Small intestine (tissue), 7 donors: ENCODE data around the gene LYRM4. TPM values are rescaled to one million over a fixed set of nuclear protein-coding genes. Genes with fewer than 3 reads are reported as not detected.

Experiments
- DNase-seq, 2 donors: peaks; one replicate each; pipeline versions ENCODE4 v3.0.0 to v3.0.0-alpha.2; 2013
- FAIRE-seq: peaks from 2 replicates; lab custom pipeline; 2012; peaks lifted over from hg19 to GRCh38; lab: Jason Lieb, UNC
- H3K27ac ChIP-seq, 3 donors: one replicate each; pipeline ENCODE4 v1.5.1; 2013; ENCODE audit warnings: low read length in 2 of 3, mild to moderate bottlenecking in 2 of 3, control low read depth in 1 of 3, inconsistent platforms in 1 of 3, low read depth in 1 of 3, moderate library complexity in 1 of 3
- H3K27me3 ChIP-seq, 3 donors: one replicate each; pipeline ENCODE4 v1.6.1; 2013; ENCODE audit warnings: low read length in 3 of 3, inconsistent platforms in 1 of 3; ENCODE audit not compliant: control insufficient read depth in 3 of 3, insufficient read depth in 3 of 3
- H3K36me3 ChIP-seq, 3 donors: one replicate each; pipeline ENCODE4 v1.6.1; 2013; ENCODE audit warnings: low read length in 3 of 3, inconsistent platforms in 1 of 3, low read depth in 1 of 3, mild to moderate bottlenecking in 1 of 3, moderate library complexity in 1 of 3; ENCODE audit not compliant: control insufficient read depth in 3 of 3, insufficient read depth in 2 of 3
- H3K4me1 ChIP-seq, 3 donors: one replicate each; pipeline ENCODE4 v1.6.1; 2013; ENCODE audit warnings: low read length in 2 of 3, inconsistent platforms in 1 of 3, low read depth in 1 of 3, mild to moderate bottlenecking in 1 of 3, moderate library complexity in 1 of 3; ENCODE audit not compliant: control insufficient read depth in 3 of 3, insufficient read depth in 2 of 3
- H3K4me3 ChIP-seq, 3 donors: one replicate each; pipeline ENCODE4 v1.5.1; 2013; ENCODE audit warnings: low read length in 3 of 3, control low read depth in 1 of 3, inconsistent platforms in 1 of 3, low read depth in 1 of 3, mild to moderate bottlenecking in 1 of 3, moderate library complexity in 1 of 3
- H3K9me3 ChIP-seq, 2 donors: one replicate each; pipeline ENCODE4 v1.6.1; 2013; ENCODE audit warnings: low read depth in 1 of 2, low read length in 1 of 2; ENCODE audit not compliant: control insufficient read depth in 2 of 2, insufficient read depth in 1 of 2
- WGBS, 3 donors: extraction: QIAGEN DNeasy Blood & Tissue Kit; methylation state at CpG; one replicate each; pipeline ENCODE4 v1.1.7; 2013; 5-methylcytosine and 5-hydroxymethylcytosine counted together
- polyA plus RNA-seq, 4 donors: library from polyadenylated mRNA; stranded (reverse) in 3 of 4; unstranded in 1 of 4; fragments of 200-250 nt in 3 of 4; fragments of 120-200 nt in 1 of 4; gene quantifications; one replicate each; pipeline versions ENCODE4 v1.2.1 to v1.2.3, GENCODE V29; 2013
- donor health status: healthy with polysubstance abuse.
- donor health status: control.
- donor health status: control.
- donor health status: Bipolar disorder and iron deficiency.
- donor health status: healthy.

The LYRM4 gene
- polyA plus RNA-seq, 4 donors = 6.5 to 20.5 (median 14.3) TPM

DNA sequence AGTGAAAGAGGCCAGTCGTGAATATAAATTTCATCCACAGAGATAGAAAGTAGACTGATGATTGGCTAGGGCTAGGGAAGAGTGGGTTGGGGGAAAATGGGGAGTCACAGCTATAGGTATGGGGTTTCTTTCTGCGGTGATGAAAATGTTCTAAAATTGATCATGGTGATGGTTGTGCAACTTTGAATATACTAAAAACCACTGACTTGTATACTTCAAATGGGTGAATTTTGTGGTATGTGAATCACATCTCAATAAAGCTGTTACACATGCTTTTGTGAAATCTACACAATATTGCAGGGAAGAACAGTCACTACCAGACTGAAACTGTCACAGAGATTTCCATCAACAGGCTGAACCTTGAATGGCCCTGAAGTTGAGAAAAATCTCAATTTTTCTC is 61.5 kb downstream of the LYRM4 start:
- no peaks in the 10 kb centered on the region for H3K4me1 ChIP-seq
- H3K4me3 ChIP-seq = no peak overlapping the region
- H3K27ac ChIP-seq = no peak overlapping the region
- WGBS, 3 donors = 81 to 96% (median 88%) methylated on average over 2 of the region's 2 CpGs
- FAIRE-seq (no peak), DNase-seq (no peak)
- H3K36me3 ChIP-seq = peaks cover 0 to 7% (median 0%) of the 10 kb centered on the region in 3 donors
- H3K27me3 ChIP-seq = no peaks in the 10 kb centered on the region
- no peaks in the 10 kb centered on the region for H3K9me3 ChIP-seq

DNA sequence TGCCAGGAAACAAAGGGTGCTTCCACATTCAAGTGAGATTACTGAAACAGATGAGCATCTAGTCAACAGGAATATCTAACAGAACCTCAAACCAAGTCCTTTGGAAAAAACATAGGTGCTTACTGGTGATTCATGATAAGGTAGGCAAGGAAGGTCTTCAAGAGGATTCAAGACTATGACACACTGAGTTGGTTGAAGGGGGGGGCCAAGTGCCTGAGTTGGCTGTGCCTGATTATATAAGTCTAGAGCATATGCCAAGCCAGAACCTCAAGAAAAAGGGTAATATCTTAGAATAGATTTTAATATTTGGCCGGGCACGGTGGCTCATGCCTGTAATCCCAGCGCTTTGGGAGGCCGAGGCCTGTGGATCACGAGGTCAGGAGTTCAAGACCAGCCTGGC is 63.7 kb downstream of the LYRM4 start:
- no peak overlapping the region for H3K4me3 ChIP-seq
- FAIRE-seq (no peak), DNase-seq (no peak)
- no peaks in the 10 kb centered on the region for H3K4me1 ChIP-seq
- WGBS, 3 donors = 96 to 97% (median 96%) methylated on average over 5 of the region's 5 CpGs
- no peak overlapping the region for H3K27ac ChIP-seq
- no peaks in the 10 kb centered on the region for H3K9me3 ChIP-seq
- peaks cover 0 to 7% (median 0%) of the 10 kb centered on the region in 3 donors for H3K36me3 ChIP-seq
- no peaks in the 10 kb centered on the region for H3K27me3 ChIP-seq

DNA sequence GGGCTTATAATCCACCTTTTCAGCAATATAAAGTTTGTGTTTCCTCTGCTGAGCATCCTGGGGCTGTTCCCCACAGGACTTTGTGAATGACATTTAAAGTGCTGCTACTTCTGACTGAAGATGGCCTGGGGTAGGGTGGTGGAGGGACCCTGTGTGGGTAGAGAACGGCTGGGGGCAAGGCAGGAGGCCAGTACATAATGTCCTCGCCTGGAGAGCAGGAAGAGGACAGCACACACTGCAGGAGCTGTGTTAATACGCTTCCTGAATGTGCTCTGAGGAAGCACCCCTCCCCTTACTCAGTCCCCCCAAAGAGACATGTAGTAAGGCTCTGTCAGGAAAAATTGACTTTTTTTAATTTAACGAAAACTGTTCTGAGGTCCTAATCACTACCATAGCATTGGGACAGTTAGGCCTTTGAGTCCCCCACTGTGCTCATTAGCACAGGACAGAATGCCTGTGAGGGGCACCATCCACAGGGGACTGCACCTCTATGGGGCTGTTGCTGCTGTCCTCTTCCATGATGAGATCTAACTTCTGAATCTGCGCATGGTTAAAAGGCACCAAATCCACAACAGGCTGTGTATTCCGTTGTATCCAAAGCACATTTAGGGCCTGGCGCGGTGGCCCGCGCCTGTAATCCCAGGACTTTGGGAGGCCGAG is 68.5 kb downstream of the LYRM4 start:
- H3K4me3 ChIP-seq = no peak overlapping the region
- H3K27ac ChIP-seq = no peak overlapping the region
- no peak for FAIRE-seq
- peaks cover 0 to 3% (median 0%) of the 10 kb centered on the region in 3 donors for H3K4me1 ChIP-seq
- WGBS, 3 donors = 93 to 97% (median 94%) methylated on average over 11 of the region's 11 CpGs
- no peak for DNase-seq
- H3K36me3 ChIP-seq = peaks cover 0 to 2% (median 0%) of the 10 kb centered on the region in 3 donors
- no peaks in the 10 kb centered on the region for H3K9me3 ChIP-seq
- no peaks in the 10 kb centered on the region for H3K27me3 ChIP-seq

DNA sequence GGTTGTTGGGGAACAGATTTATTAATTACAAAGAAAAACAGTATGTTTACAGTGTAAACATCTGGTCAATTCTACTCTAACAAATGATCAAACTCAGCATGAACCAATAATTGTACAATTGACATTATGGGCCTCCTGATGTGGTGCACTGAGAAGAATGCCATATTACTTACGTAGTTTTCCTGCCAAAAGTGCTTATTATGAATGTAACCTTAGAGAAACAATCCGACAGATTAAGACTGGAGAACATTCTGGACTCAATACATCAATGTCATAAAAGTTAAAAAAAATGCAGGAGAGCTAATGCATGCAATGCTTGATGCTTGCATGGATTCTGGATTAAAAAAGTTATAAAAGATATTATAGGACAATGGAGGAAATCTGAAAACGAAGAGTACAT is 69.0 kb downstream of the LYRM4 start:
- DNase-seq (no peak), FAIRE-seq (no peak)
- no peak overlapping the region for H3K4me3 ChIP-seq
- H3K27ac ChIP-seq = peak overlapping the region in 1 of 3 donors; percentile 62
- no peaks in the 10 kb centered on the region for H3K27me3 ChIP-seq
- peaks cover 0 to 2% (median 0%) of the 10 kb centered on the region in 3 donors for H3K36me3 ChIP-seq
- WGBS, 3 donors = 91 to 95% (median 94%) methylated on average over 3 of the region's 3 CpGs
- no peaks in the 10 kb centered on the region for H3K9me3 ChIP-seq
- peaks cover 0 to 3% (median 0%) of the 10 kb centered on the region in 3 donors for H3K4me1 ChIP-seq

DNA sequence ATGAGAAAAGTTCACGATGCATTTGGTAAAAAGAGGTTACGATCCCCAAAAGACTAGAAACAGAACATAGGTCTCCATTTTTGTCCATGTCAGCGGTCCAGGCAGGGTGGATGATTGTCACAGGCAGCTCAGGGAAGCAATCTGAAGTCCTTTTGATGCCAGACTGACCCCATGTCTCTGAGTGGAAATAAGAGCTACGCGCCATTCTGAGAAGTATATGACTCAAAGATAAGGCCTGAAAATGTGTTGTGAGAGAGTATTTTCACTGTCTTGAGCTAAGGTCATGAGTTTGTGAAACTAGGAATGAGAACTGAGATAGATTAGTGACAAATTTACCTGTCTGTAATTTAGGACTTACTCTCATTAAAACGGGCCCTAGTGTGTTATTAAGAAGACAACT is 69.5 kb downstream of the LYRM4 start:
- DNase-seq = peak in 1 of 2 donors; percentile 29
- 93 to 95% (median 94%) methylated on average over 6 of the region's 6 CpGs for WGBS, 3 donors
- H3K27me3 ChIP-seq = no peaks in the 10 kb centered on the region
- no peaks in the 10 kb centered on the region for H3K9me3 ChIP-seq
- no peak overlapping the region for H3K4me3 ChIP-seq
- FAIRE-seq = no peak
- H3K27ac ChIP-seq = peak overlapping the region in 1 of 3 donors; percentile 62
- H3K4me1 ChIP-seq = peaks cover 0 to 3% (median 0%) of the 10 kb centered on the region in 3 donors
- peaks cover 0 to 2% (median 0%) of the 10 kb centered on the region in 3 donors for H3K36me3 ChIP-seq

- DNase-seq (peak in 1 of 2 donors; percentile 64), FAIRE-seq (no peak)
- no peak overlapping the region for H3K4me3 ChIP-seq
- H3K4me1 ChIP-seq = peaks cover 0 to 3% (median 0%) of the 10 kb centered on the region in 3 donors
- no peaks in the 10 kb centered on the region for H3K27me3 ChIP-seq
- H3K36me3 ChIP-seq = no peaks in the 10 kb centered on the region
- peak overlapping the region in 1 of 3 donors; percentile 62 for H3K27ac ChIP-seq
- H3K9me3 ChIP-seq = no peaks in the 10 kb centered on the region
- 72 to 88% (median 72%) methylated on average over 3 of the region's 3 CpGs for WGBS, 3 donors
These were observed 70.2 kb downstream of the LYRM4 start for GRCh38 chr6:5190507-5190906.

- no peak overlapping the region for H3K27ac ChIP-seq
- no peak overlapping the region for H3K4me3 ChIP-seq
- H3K27me3 ChIP-seq = no peaks in the 10 kb centered on the region
- H3K36me3 ChIP-seq = no peaks in the 10 kb centered on the region
- DNase-seq = no peak
- peaks cover 0 to 3% (median 0%) of the 10 kb centered on the region in 3 donors for H3K4me1 ChIP-seq
- no peaks in the 10 kb centered on the region for H3K9me3 ChIP-seq
- no peak for FAIRE-seq
- WGBS, 3 donors = 96 to 99% (median 97%) methylated on average over 3 of the region's 3 CpGs
These were observed 72.1 kb downstream of the LYRM4 start for GRCh38 chr6:5188646-5189045.

- DNase-seq (no peak), FAIRE-seq (no peak)
- WGBS, 3 donors = 93 to 95% (median 94%) methylated on average over 9 of the region's 9 CpGs
- Histone ChIP-seq H3K4me3 (no peak overlapping the region), H3K36me3 (no peaks in the 10 kb centered on the region), H3K9me3 (no peaks in the 10 kb centered on the region), H3K27me3 (no peaks in the 10 kb centered on the region), H3K27ac (no peak overlapping the region), H3K4me1 (peaks cover 0 to 12% (median 0%) of the 10 kb centered on the region in 3 donors)
These were observed 75.9 kb downstream of the LYRM4 start for GRCh38 chr6:5184878-5185277.
